ENCODE data around the gene PTX3. TPM values are rescaled to one million over a fixed set of nuclear protein-coding genes. Genes with fewer than 3 reads are reported as not detected.

PTX3 gene
- total RNA-seq, 1 experiment from 2014 or later, result 0.59 TPM

DNA sequence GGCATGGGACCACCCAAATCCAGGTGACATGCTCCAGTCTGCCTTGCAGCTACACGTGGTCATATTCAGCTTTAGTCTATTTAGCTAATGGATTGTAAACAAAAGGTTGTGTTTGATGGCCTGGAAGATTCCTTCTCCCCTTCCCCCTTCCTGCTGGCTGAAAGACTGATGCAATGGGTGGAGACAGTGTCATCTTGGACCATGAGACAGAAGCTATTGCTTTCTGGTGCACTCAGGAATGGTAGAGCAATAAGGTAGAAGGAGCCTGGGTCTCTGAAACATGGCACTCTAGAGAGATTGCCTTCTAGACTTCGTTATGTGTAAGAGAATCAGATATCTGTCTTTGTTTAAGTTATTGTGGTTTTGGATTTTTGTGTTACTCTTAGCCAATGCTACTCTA lies 25.7 kb upstream of the PTX3 start (continued):
- TF ChIP-seq, protein P1, sequence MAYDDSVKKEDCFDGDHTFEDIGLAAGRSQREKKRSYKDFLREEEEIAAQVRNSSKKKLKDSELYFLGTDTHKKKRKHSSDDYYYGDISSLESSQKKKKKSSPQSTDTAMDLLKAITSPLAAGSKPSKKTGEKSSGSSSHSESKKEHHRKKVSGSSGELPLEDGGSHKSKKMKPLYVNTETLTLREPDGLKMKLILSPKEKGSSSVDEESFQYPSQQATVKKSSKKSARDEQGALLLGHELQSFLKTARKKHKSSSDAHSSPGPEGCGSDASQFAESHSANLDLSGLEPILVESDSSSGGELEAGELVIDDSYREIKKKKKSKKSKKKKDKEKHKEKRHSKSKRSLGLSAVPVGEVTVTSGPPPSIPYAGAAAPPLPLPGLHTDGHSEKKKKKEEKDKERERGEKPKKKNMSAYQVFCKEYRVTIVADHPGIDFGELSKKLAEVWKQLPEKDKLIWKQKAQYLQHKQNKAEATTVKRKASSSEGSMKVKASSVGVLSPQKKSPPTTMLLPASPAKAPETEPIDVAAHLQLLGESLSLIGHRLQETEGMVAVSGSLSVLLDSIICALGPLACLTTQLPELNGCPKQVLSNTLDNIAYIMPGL (CRISPR knock-in tag; IDR thresholded peaks at IDR 0.05), result no peak
- TF ChIP-seq, protein P2, sequence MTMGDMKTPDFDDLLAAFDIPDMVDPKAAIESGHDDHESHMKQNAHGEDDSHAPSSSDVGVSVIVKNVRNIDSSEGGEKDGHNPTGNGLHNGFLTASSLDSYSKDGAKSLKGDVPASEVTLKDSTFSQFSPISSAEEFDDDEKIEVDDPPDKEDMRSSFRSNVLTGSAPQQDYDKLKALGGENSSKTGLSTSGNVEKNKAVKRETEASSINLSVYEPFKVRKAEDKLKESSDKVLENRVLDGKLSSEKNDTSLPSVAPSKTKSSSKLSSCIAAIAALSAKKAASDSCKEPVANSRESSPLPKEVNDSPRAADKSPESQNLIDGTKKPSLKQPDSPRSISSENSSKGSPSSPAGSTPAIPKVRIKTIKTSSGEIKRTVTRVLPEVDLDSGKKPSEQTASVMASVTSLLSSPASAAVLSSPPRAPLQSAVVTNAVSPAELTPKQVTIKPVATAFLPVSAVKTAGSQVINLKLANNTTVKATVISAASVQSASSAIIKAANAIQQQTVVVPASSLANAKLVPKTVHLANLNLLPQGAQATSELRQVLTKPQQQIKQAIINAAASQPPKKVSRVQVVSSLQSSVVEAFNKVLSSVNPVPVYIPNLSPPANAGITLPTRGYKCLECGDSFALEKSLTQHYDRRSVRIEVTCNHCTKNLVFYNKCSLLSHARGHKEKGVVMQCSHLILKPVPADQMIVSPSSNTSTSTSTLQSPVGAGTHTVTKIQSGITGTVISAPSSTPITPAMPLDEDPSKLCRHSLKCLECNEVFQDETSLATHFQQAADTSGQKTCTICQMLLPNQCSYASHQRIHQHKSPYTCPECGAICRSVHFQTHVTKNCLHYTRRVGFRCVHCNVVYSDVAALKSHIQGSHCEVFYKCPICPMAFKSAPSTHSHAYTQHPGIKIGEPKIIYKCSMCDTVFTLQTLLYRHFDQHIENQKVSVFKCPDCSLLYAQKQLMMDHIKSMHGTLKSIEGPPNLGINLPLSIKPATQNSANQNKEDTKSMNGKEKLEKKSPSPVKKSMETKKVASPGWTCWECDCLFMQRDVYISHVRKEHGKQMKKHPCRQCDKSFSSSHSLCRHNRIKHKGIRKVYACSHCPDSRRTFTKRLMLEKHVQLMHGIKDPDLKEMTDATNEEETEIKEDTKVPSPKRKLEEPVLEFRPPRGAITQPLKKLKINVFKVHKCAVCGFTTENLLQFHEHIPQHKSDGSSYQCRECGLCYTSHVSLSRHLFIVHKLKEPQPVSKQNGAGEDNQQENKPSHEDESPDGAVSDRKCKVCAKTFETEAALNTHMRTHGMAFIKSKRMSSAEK (CRISPR knock-in tag; IDR thresholded peaks at IDR 0.05; ENCODE audit: borderline replicate concordance), result no peak
- TF ChIP-seq SMAD4 (CRISPR knock-in tag; IDR thresholded peaks at IDR 0.05), result no peak
- no peak for TF ChIP-seq ELF4 (CRISPR knock-in tag; IDR thresholded peaks at IDR 0.05; ENCODE audit: low read depth)
- no peak for TF ChIP-seq ZNF396 (CRISPR knock-in tag; IDR thresholded peaks at IDR 0.05; ENCODE audit: borderline replicate concordance)
- no peak for TF ChIP-seq JUN (CRISPR knock-in tag; IDR thresholded peaks at IDR 0.05)
- no peak for TF ChIP-seq TP53 (CRISPR knock-in tag; IDR thresholded peaks at IDR 0.05)
- TF ChIP-seq, protein P3, sequence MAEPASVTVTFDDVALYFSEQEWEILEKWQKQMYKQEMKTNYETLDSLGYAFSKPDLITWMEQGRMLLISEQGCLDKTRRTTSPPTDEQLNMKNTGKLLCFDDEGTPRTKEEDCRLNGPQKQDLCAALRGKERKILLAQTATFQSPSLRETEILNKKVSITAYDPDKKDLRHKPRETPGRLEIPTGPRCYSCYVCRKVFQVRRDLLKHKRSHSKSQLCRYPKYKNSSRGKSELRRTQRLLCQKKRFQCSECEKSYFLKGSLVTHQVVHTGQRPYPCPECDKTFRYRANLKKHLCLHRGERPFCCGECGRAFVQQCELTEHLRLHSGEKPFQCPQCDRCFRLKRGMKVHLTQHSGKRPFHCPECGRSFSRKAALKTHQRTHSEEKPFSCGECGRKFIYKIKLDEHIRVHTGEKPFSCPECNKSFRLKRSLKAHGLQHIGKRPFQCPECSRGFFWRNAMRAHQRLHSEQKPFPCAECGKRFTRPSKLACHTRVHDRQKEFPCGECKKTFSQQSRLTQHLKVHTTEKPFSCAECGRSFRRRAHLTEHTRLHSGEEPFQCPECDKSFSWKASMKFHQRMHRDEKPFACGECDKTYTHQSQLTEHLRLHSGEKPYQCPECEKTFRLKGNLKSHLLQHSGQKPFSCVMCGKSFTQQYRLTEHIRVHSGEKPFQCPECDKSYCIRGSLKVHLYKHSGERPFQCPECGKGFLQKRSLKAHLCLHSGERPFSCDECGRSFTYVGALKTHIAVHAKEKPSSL (CRISPR knock-in tag; conservative IDR thresholded peaks at IDR 0.05), result no peak

DNA sequence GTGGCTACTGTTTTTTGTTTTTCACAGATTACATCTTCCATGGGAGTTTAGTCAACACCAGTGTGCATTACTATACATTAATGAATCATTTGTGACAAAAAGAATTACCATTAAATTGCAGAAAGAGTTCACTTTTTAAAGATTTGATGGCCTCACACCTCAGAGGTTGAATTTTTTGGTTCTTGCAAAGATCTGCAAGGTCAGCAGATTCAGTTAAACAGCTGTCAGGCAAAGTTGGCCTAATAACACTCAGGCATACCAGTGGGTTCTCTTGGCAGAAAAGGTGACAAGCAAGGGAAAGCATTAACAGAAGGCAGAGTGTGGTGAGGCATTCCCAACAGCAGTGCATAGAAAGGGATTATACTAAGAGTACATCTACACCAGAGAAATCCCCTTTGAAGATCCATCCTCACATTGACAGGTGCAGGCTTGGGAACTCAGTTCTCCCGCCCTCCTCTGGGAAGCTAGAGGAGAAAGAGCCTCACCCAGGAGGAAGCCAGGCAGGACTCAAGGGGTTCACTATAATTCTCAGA lies 24.3 kb upstream of the PTX3 start:
- H3K27me3 Mint-ChIP-seq (ENCODE audit: low read depth), result no peaks in the 10 kb centered on the region
- no peak for ATAC-seq
- ChIA-PET CTCF (no interaction called here), POLR2A (no interaction called here)
- DNase-seq (ENCODE audit: low spot score), result no peak
- 0 out of 2 replicates have a peak, but pooled peaks cover 5% of the 10 kb centered on the region for H3K36me3 Mint-ChIP-seq
- peaks cover 3% of the 10 kb centered on the region; the same call in 1 of the 2 replicates for H3K4me1 Mint-ChIP-seq
- H3K9me3 Mint-ChIP-seq, result no peaks in the 10 kb centered on the region
- no peak overlapping the region for H3K4me3 Mint-ChIP-seq
- no peak overlapping the region for H3K27ac Mint-ChIP-seq
- TF ChIP-seq, protein P4, sequence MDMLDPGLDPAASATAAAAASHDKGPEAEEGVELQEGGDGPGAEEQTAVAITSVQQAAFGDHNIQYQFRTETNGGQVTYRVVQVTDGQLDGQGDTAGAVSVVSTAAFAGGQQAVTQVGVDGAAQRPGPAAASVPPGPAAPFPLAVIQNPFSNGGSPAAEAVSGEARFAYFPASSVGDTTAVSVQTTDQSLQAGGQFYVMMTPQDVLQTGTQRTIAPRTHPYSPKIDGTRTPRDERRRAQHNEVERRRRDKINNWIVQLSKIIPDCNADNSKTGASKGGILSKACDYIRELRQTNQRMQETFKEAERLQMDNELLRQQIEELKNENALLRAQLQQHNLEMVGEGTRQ (CRISPR knock-in tag; IDR thresholded peaks at IDR 0.05), result no peak
- TF ChIP-seq FOXK1 (CRISPR knock-in tag; IDR thresholded peaks at IDR 0.05), result no peak
- TF ChIP-seq EMX1 (CRISPR knock-in tag; IDR thresholded peaks at IDR 0.05), result no peak
- TF ChIP-seq, protein P5, sequence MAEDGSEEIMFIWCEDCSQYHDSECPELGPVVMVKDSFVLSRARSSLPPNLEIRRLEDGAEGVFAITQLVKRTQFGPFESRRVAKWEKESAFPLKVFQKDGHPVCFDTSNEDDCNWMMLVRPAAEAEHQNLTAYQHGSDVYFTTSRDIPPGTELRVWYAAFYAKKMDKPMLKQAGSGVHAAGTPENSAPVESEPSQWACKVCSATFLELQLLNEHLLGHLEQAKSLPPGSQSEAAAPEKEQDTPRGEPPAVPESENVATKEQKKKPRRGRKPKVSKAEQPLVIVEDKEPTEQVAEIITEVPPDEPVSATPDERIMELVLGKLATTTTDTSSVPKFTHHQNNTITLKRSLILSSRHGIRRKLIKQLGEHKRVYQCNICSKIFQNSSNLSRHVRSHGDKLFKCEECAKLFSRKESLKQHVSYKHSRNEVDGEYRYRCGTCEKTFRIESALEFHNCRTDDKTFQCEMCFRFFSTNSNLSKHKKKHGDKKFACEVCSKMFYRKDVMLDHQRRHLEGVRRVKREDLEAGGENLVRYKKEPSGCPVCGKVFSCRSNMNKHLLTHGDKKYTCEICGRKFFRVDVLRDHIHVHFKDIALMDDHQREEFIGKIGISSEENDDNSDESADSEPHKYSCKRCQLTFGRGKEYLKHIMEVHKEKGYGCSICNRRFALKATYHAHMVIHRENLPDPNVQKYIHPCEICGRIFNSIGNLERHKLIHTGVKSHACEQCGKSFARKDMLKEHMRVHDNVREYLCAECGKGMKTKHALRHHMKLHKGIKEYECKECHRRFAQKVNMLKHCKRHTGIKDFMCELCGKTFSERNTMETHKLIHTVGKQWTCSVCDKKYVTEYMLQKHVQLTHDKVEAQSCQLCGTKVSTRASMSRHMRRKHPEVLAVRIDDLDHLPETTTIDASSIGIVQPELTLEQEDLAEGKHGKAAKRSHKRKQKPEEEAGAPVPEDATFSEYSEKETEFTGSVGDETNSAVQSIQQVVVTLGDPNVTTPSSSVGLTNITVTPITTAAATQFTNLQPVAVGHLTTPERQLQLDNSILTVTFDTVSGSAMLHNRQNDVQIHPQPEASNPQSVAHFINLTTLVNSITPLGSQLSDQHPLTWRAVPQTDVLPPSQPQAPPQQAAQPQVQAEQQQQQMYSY (CRISPR knock-in tag; IDR thresholded peaks at IDR 0.05), result no peak
- TF ChIP-seq, protein P6, sequence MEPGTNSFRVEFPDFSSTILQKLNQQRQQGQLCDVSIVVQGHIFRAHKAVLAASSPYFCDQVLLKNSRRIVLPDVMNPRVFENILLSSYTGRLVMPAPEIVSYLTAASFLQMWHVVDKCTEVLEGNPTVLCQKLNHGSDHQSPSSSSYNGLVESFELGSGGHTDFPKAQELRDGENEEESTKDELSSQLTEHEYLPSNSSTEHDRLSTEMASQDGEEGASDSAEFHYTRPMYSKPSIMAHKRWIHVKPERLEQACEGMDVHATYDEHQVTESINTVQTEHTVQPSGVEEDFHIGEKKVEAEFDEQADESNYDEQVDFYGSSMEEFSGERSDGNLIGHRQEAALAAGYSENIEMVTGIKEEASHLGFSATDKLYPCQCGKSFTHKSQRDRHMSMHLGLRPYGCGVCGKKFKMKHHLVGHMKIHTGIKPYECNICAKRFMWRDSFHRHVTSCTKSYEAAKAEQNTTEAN (CRISPR knock-in tag; IDR thresholded peaks at IDR 0.05), result no peak
- no peak for TF ChIP-seq FOXP1 (CRISPR knock-in tag; IDR thresholded peaks at IDR 0.05; ENCODE audit: borderline replicate concordance)
- TF ChIP-seq NFATC4 (CRISPR knock-in tag; IDR thresholded peaks at IDR 0.05), result no peak
- no peak for TF ChIP-seq GRHL2 (CRISPR knock-in tag; IDR thresholded peaks at IDR 0.05; ENCODE audit: insufficient replicate concordance, severe bottlenecking)
- no peak for TF ChIP-seq ZBTB21 (CRISPR knock-in tag; IDR thresholded peaks at IDR 0.05; ENCODE audit: borderline replicate concordance)
- TF ChIP-seq, protein P7, sequence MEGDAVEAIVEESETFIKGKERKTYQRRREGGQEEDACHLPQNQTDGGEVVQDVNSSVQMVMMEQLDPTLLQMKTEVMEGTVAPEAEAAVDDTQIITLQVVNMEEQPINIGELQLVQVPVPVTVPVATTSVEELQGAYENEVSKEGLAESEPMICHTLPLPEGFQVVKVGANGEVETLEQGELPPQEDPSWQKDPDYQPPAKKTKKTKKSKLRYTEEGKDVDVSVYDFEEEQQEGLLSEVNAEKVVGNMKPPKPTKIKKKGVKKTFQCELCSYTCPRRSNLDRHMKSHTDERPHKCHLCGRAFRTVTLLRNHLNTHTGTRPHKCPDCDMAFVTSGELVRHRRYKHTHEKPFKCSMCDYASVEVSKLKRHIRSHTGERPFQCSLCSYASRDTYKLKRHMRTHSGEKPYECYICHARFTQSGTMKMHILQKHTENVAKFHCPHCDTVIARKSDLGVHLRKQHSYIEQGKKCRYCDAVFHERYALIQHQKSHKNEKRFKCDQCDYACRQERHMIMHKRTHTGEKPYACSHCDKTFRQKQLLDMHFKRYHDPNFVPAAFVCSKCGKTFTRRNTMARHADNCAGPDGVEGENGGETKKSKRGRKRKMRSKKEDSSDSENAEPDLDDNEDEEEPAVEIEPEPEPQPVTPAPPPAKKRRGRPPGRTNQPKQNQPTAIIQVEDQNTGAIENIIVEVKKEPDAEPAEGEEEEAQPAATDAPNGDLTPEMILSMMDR (IDR thresholded peaks at IDR 0.05), result no peak
- no peak for TF ChIP-seq ESRRA (CRISPR knock-in tag; IDR thresholded peaks at IDR 0.05; ENCODE audit: borderline replicate concordance)
- TF ChIP-seq ZNF121 (CRISPR knock-in tag; IDR thresholded peaks at IDR 0.05), result no peak
